NCI-H1105 (cell line): Measurements from ENCODE around the gene BCR.
"Not testable (repeated sequence)": the region's sequence is repeated elsewhere in the genome, so short reads cannot be mapped to it uniquely, and the experiment has no call there.

ENCODE experiments used
- DNase-seq: peaks from one replicate; lab custom pipeline; 2025; lab: John Stamatoyannopoulos, UW

The BCR gene

DNA sequence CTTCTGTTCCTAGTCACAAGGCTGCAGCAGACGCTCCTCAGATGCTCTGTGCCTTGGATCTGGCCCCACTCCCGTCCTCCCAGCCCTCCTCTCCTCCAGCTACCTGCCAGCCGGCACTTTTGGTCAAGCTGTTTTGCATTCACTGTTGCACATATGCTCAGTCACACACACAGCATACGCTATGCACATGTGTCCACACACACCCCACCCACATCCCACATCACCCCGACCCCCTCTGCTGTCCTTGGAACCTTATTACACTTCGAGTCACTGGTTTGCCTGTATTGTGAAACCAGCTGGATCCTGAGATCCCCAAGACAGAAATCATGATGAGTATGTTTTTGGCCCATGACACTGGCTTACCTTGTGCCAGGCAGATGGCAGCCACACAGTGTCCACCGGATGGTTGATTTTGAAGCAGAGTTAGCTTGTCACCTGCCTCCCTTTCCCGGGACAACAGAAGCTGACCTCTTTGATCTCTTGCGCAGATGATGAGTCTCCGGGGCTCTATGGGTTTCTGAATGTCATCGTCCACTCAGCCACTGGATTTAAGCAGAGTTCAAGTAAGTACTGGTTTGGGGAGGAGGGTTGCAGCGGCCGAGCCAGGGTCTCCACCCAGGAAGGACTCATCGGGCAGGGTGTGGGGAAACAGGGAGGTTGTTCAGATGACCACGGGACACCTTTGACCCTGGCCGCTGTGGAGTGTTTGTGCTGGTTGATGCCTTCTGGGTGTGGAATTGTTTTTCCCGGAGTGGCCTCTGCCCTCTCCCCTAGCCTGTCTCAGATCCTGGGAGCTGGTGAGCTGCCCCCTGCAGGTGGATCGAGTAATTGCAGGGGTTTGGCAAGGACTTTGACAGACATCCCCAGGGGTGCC, 109.8 kb downstream of the BCR start:
- DNase-seq, result no peak

DNA sequence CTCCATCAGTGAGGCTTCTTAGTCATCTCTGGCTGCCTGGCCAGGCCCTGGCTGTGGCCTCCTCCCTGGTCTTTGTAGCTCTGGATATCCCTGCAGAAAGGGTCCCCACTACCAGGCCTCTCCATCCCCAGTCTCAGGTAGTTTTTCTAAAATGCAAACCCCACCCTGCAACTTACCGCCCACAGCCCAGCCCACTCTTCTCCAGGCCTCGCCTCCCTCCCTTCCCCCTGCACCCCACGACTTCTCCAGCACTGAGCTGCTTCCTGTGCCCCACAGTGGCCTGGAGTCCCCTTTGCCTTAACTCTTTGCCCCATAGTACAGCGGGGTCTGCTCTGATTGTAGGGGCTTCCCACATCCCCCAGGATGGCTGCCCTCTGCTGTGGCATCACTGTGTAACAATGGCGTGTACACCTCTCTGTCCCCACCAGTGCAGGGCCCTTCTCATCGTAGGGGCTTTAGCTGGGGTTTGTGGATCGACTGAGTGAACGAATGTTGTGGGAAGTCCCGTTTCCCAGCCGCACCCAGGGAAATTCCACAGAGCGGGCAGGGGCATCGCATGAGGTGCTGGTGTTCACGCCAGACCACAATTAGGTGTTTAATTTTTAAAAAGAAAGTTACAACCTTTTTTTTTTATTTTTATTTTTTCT, 111.6 kb downstream of the BCR start:
- no peak for DNase-seq

DNA sequence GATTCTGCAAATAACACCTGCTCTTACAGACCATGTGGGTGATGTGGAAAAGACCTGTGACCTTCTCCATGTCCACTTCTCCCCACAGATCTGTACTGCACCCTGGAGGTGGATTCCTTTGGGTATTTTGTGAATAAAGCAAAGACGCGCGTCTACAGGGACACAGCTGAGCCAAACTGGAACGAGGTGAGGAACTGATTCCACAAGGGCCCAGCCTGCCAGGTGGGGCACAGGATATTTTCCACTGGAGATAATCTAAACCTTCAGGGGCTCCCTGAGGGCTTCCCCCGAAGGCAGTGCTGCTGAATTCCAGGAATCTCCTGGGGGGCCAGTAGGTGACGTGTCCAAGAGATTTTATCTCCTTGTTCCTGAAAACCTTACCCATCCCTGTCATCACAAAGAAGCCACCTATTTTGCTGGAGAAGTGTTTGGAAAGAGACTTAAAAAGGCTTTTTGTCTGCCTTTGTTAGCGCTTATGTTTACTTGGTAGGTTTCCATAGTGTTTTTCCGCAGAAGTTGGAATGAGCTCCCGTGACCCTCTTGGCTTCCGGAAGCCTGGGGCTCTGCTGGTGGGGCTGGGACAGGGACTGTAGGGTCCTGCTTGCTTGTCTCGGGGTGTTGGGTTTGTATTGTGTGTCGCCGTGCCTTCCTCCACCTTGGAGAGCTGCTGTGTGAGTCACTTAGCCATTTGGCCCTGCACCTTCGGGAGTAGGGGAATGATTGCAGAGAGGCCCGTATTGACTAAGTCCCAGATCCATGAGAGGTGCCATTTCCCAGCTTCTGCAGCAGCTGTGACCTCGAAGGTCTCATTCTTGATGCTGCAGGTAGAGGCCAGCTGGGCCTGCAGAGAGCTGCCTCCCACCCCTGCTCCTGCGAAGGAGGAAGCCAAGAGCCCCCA, 112.4 kb downstream of the BCR start:
- DNase-seq, result no peak

DNA sequence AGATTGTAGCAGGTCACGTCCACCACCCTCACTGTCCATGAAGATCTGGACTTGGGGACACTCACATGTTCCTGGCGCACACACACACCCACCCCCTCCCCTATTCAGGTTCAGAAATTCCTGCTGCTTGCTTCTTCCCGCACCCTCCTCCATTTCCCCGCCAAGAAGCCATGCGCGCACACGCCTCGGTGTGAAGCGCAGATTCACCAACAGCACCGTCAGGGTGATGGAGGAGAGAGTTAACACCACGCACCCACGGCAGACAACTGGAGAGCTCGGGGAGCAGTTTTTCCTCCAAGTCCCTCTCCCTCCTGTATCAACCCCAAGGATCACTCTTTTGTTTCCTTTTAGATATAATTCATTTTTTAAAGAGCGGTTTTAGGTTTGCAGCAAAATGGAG, 113.4 kb downstream of the BCR start:
- no peak for DNase-seq

DNA sequence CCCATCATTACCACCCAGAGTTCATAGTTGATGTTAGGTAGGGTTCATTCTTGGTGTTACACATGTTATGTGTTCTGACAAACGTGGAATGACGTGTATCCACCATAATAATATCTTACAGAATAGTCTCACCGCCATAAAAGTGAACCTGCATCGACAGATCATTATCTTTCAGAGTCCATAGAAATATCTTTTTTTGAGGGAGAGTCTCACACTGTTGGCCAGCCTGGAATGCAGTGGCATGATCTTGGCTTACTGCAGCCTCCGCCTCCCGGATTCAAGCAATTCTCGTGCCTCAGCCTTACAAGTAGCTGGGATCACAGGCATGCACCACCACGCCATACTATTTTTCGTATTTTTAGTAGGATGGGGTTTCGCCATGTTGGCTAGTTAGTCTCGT, 113.9 kb downstream of the BCR start:
- DNase-seq, result no peak

DNA sequence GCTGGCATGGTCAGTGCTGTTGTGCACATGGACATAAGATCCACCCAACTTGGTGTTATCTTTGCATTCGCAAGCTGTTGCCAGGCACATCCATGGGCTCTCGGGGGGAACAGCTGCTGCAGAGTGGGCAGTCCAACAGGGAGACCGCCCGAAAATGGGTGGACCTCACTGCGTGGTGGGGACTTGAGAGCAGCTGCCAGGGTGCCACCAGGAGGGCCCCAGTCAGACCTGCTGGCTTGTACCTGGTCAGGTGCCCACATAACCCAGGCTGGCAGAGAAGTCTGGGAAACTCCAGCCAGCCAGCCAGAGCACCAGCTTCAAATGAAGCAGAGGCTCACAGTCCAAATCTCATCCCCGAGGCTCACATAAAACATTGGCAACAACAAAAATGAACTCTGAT, 120.2 kb downstream of the BCR start:
- DNase-seq, result no peak

DNA sequence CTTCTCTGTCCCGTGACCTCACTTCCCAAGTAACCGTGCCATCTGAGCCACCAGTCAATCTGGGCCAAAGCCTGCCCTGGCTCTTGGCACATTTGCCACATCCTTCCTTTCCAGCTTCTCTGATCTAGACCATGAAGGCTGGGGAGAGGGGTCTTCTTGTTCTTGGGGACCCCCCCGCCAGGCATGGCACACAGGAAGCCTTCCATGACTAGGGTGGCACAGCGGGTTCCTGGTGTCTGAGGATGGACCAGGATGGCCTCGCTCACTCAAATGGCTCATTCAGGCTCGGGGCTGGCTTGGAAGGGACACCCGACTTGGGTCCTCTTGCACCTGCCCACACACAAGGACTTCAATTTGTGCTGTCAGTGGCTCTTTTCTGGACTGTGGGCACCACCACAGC, 121.3 kb downstream of the BCR start:
- no peak for DNase-seq

DNA sequence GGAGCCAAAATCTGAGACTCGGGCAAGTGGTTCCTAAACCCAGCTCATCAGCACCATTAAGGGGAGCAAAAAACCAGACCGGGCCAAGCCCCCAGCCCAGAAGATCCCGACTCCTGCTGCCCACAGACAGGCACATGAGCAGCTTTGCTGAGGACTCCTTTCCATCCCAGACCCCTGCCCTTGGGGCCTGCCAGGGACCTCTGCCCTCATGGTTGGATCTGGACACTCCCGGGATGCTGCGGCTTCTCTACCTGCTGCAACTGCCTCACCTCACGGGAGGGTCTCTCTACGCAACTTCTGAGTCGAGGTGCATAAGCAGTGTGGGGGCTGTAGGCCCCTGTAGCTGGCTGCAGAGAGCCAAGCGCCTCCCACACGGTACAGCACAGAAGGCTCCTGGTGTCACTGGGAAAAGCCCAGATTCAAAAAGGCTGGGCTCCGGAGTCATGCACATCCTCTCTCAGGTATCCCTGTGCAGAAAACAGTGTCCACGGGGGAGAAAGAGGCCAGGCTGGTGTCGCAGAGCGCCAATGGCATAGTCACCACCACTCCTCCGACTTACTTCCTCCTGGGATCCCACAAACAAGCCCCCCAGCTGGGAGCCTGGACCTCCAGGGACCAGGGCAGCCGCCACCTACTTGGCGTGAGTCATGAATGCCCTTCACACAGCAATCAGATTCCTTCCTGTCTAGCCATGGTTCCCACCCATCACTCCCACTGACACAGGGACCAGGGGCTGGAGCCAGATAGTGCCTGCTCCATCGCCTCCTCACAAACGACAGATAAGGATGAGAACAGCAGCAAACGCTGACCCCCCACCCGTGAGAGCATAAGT, 122.1 kb downstream of the BCR start:
- no peak for DNase-seq

DNA sequence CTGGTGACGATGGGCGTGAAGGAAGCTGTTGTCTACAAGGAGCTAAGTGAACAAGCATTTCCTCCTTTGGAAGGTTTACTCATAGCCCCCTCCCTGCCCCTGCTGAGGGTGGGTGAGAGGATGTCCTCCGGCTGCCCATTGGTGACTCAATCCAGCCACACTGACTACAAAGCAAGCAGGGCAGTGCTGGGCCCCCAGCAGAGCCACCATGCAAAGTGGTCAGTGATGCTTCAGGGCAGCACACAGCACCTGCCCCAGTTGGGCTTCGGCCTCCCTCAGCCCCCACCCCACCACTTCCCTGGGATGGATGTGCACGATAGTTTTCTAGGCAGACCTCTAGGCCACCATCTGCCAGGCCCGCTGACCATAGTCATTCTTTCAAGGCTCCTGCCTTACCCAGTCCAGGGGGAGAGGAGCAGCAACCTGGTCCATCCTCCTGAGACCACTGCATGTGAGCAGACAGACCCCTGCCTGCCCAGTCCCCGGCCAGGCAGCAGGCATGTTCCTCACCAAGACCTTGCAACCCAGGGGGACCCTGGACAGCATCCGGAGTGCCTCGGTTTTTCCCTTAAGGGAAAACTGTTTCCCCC, 125.1 kb downstream of the BCR start:
- no peak for DNase-seq

DNA sequence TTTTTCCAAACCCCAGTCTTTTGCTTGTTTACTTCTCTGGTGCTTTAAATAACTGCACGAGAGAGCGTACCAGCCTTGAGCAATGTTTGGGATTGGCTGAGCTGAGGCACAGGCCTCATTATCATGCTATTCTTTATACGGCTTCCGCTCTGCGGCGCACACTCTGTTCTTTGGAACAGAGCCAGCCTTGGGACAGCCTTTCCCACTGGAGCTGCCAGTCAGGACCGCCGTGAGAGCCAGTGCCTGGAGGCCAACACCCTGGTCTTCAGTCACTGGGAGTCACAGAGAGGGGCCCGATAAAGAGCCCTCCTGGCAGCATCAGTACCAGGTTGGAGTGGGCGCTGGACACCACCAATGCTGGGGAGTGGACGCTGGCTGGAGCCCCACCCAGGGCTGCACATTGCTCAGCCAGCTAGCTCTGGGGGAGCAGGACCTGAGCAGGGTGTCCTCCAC, 125.6 kb downstream of the BCR start:
- peak; percentile 21 for DNase-seq

DNA sequence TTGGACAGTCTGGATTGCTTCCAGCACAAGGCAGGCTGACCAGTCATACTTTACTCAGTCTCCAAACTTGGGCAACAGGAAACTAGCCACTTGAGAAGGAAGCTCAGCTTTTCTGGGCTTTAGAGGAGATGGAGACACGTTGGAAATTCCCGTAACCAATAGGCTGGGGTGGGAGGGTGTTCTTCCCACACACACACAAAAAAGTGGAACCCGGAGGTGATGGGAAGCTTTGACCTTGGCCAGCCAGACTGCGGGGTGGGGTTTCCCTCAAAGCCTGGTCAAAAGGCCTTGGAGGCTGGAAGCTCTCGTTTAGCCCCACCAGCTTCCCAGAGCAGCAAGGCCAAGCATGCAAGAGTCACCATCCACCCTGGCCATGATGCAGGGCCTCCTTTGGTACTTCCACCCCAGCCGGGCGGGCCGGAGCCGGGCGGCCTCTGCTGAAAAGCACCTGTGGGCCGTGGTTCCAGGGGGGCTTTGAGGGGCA, 126.2 kb downstream of the BCR start:
- DNase-seq, result no peak

DNA sequence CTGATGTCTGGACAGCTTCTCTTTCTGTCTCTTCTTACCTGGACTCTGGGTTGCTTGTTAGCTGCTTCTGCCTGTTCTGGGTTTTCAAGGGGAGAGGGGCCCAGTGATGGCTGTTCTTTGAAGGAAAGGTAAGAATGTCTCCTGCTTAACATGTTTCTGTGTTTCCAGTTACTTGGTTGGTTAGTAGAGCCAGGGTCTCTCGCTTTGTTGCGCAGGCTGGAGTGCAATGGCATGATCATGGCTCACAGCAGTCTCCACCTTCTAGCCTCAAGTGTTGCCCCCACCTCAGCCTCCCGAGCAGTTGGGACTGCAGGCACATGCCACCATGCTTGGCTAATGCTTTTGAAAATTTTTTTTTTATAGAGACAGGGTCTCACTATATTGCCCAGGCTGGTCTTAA, 126.6 kb downstream of the BCR start:
- no peak for DNase-seq

DNA sequence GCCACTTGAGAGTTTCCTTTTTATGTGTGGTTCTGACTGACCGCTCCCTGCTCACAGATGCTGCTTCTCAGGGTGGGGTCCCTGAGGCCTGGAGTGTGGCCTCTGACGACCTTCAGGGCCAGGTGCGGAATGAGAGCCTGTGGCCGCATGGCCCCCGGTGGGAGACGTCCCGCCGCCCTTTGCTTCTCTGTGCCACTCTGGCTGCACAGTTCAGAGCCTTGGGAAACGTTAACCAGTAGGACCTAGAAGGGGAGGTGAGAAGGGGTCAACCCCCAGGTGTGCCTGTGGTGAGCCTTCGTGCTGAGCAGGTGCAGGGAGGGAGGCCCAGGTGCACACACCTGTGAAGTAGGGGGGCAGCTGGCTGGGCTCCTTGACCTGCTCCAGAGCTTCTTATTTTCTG, 127.2 kb downstream of the BCR start:
- DNase-seq, result not testable (repeated sequence)

DNA sequence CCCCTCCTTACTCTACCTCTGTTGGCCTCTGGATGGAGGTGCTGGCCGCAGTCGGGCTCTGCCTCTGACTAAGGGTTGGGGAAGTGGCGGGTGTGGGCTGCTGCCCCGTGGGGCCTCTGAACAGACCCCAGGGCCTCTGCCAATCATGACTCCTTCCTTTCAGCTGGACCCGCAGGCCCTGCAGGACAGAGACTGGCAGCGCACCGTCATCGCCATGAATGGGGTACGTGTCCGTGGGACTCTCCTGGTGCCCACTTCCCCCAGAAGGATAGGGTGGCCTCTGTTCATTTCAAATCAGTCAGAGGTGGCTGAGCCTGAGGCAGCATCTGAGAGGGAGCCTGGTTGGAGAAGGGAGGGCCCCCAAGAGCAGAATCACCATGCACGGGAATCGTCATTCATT, 129.0 kb downstream of the BCR start:
- not testable (repeated sequence) for DNase-seq

DNA sequence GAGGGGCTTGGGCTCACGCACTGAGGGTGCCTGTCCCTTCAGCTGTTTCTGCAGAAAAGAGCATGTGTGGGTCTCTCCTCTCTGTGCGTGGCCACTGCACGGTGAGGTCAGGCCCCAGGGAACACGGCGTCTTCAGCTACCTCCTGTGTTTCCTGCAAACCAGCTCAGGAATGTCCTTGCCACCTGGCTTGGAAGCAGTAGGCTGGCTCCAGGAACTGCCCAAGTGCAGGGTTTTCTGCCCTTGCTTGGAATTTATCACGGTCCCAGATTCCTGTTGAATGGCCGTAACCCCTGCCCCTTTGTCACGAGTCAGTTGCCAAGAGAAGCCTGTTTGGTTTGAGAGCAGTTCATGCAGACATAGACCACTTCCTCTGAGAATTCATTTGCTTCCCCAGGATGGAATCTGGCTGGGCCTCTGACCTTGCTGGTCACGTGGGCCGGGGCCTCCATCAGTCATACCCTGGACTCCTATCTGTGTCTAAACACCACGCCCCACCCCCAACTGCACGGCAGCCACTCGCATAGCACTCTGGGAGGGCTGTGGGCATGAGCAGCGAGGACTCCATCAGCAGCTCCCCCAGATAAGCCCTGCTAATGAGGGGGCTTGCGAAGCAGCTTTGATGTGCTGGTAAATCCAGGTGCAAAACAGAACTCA, 130.3 kb downstream of the BCR start:
- DNase-seq, result not testable (repeated sequence)

DNA sequence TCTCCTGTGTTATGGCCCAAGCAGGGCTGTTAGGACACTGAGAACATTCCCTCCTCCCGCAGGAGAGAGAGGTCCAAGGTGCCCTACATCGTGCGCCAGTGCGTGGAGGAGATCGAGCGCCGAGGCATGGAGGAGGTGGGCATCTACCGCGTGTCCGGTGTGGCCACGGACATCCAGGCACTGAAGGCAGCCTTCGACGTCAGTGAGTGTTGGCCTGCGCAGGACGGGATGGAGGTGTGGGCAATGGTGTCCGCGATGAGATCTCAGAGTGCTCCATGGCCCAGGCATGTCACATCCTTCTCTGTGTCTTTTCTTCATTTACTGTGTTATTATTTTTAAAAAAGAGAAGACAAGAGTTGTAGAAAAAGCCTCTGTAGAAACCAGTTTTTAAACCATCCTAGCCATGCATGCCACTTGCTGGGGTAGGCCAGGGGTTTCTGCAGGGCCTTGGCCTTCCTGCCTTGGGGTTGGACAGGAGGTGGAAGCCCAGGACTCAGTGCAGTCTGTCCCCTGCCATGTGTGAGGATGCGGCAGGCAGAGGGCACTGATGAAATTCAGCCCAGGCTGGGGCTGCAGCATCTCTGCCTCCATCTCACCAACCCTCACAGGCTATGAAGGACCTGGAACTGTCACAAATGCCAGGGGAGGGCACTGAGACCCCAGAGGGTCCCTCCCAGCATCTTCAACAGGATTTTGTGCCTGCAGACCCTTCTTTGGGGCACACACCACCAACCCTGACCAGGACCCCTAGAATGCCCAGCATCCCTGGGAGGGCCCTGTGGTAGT, 131.5 kb downstream of the BCR start:
- not testable (repeated sequence) for DNase-seq

DNA sequence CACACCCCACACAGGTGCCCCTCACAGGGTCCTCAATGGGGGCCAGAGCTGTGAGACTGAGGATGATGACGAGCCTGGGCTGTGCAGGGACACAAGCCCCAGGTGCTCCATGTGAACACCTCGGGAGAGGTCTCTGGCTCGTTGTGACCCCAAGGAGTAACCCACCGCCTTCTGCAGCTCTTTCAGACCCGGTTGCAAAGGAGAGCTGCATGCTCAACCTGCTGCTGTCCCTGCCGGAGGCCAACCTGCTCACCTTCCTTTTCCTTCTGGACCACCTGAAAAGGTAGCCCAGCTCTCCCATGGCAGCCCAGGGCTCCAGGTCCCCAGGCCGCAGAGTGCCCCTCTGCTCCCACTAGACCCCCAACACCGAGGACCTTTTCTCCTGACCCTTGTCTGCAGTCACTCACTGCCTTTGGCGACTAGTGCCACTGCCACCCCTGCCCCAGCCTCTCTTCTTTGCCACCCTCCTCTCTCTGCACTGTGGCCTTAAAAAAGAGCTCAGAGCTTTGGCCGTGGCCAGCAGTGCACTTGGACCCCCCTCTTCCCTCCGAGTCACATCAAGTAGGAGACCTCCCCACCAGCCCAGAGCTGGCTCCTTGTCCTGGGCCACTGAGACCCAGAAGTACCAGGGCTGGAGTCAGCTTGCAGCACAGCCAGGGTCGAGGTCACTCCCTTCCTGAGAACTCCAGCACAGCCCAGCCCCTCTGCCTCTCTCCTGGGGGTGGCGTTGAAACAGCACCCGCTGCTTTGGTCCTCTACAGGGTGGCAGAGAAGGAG, 133.7 kb downstream of the BCR start:
- DNase-seq, result no peak

DNA sequence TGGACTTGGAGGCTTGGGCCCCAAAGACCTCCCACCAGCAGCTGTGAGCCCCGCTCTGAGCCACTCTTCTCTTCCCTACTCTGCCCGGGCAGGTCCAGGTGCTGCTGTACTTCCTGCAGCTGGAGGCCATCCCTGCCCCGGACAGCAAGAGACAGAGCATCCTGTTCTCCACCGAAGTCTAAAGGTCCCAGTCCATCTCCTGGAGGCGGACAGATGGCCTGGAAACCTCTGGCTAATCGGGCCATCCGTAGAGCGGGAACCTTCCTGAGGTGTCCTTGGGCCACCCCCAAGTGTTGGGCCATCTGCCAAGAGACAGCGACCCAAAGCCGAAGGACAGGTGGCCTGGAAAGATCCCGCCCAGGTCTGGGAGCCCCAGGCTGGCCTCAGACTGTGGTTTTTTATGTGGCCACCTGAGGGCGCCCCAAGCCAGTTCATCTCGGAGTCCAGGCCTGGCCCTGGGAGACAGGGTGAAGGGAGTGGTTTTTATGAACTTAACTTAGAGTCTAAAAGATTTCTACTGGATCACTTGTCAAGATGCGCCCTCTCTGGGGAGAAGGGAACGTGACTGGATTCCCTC, 135.1 kb downstream of the BCR start:
- peak; percentile 27 for DNase-seq
